SU-DHL-6 (cell line): ENCODE measurements around the gene BANK1.

Experiments used
- H2AFZ ChIP-seq: fragments of 200-600 bp; sonication (generic); 2 replicates; pipeline ENCODE4 v1.6.1; 2014; ENCODE audit warnings: low read depth, mild to moderate bottlenecking, moderate library complexity, mixed read lengths, antibody characterized with exemption, low read length; ENCODE audit not compliant: severe bottlenecking
- H3F3A ChIP-seq: fragments of 200-600 bp; shearing (Covaris generic); 2 replicates; pipeline ENCODE4 v1.6.0; 2016; ENCODE audit warnings: antibody characterized with exemption, mild to moderate bottlenecking; ENCODE audit not compliant: insufficient read depth
- H3K27ac ChIP-seq: fragments of 200-600 bp; sonication (generic); 2 replicates; pipeline ENCODE4 v1.5.1; 2016; ENCODE audit warnings: low read depth, mild to moderate bottlenecking, low read length, moderate library complexity, mixed read lengths
- H3K27me3 ChIP-seq: fragments of 200-600 bp; sonication (generic), shearing (Covaris generic); 2 replicates; pipeline ENCODE4 v1.6.0; 2014; ENCODE audit warnings: mild to moderate bottlenecking, low read length
- H3K36me3 ChIP-seq: fragments of 200-600 bp; sonication (generic); 2 replicates; pipeline ENCODE4 v1.6.1; 2014; ENCODE audit warnings: mild to moderate bottlenecking, low read length, mixed read lengths
- H3K4me2 ChIP-seq: fragments of 300-600, 200-600 bp; shearing (Covaris generic), sonication (generic); 2 replicates; pipeline ENCODE4 v1.6.0; 2014; ENCODE audit warnings: low read length, low read depth, mild to moderate bottlenecking; ENCODE audit not compliant: poor library complexity, severe bottlenecking
- H3K4me3 ChIP-seq: fragments of 200-600 bp; sonication (generic); 2 replicates; pipeline ENCODE4 v1.5.1; 2014; ENCODE audit warnings: antibody characterized with exemption, low read length, mild to moderate bottlenecking, mixed read lengths; ENCODE audit not compliant: insufficient read depth, poor library complexity, severe bottlenecking
- H3K79me2 ChIP-seq: fragments of 200-600 bp; sonication (generic); 2 replicates; pipeline ENCODE4 v1.6.1; 2014; ENCODE audit warnings: mild to moderate bottlenecking, low read length, moderate library complexity; ENCODE audit not compliant: insufficient read depth
- H3K9ac ChIP-seq: fragments of 200-600 bp; sonication (generic); 2 replicates; pipeline ENCODE4 v1.7.0; 2014; ENCODE audit warnings: mild to moderate bottlenecking, low read length
- H3K9me2 ChIP-seq: fragments of 200-600 bp; sonication (generic); replicated peaks from 2 replicates; pipeline ENCODE4 v1.6.1; 2014; ENCODE audit warnings: low read length; ENCODE audit not compliant: insufficient read depth
- H3K9me3 ChIP-seq: fragments of 200-600 bp; sonication (generic); 2 replicates; pipeline ENCODE4 v1.6.1; 2014; ENCODE audit warnings: low read length, mixed read lengths; ENCODE audit not compliant: insufficient read depth
- H4K20me1 ChIP-seq: fragments of 200-600 bp; sonication (generic); 2 replicates; pipeline ENCODE4 v1.6.1; 2014; ENCODE audit warnings: low read depth, mild to moderate bottlenecking, antibody characterized with exemption, low read length, moderate library complexity, mixed read lengths
- EZH2phosphoT487 ChIP-seq: fragments of 200-600 bp; sonication (generic), shearing (Covaris generic); conservative IDR thresholded peaks from 2 replicates; pipeline ENCODE4 v1.6.1; 2018; ENCODE audit warnings: mild to moderate bottlenecking, antibody characterized with exemption, low read length, moderate library complexity, mixed read lengths
- TF ChIP-seq, protein P1 (sequence below): fragments of 200-600 bp; sonication (generic); IDR thresholded peaks from one replicate; pipeline ENCODE4 v1.5.1; 2017; ENCODE audit warnings: antibody characterized with exemption, mild to moderate bottlenecking, low read length, moderate library complexity; ENCODE audit not compliant: insufficient read depth, poor library complexity, severe bottlenecking

BANK1 gene

DNA sequence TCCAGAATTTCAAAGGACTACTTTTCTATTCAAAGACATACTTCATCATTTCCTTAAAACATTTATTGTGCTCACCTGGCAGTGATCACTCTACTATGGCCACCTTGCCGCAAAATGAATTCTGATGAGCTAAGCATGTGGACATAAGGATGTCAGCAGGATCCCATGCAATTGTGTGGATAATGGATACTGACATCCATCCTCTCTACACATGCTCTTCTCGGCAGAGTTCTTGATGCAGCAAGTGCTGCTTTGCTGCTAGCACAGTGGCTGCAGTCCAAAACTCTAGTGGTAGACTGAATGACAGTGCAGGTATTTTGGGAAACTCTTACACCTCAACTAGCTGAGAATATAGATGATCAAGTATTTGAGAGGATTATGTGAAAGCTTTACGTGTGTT is 168.0 kb downstream of the BANK1 start:
- H3F3A ChIP-seq = no peaks in the 10 kb centered on the region
- no peaks in the 10 kb centered on the region for H3K79me2 ChIP-seq
- no peak overlapping the region for H3K4me2 ChIP-seq
- H3K9me2 ChIP-seq = no peaks in the 10 kb centered on the region
- H3K36me3 ChIP-seq = no peaks in the 10 kb centered on the region
- no peak for TF ChIP-seq EZH2phosphoT487
- TF ChIP-seq, protein P1, sequence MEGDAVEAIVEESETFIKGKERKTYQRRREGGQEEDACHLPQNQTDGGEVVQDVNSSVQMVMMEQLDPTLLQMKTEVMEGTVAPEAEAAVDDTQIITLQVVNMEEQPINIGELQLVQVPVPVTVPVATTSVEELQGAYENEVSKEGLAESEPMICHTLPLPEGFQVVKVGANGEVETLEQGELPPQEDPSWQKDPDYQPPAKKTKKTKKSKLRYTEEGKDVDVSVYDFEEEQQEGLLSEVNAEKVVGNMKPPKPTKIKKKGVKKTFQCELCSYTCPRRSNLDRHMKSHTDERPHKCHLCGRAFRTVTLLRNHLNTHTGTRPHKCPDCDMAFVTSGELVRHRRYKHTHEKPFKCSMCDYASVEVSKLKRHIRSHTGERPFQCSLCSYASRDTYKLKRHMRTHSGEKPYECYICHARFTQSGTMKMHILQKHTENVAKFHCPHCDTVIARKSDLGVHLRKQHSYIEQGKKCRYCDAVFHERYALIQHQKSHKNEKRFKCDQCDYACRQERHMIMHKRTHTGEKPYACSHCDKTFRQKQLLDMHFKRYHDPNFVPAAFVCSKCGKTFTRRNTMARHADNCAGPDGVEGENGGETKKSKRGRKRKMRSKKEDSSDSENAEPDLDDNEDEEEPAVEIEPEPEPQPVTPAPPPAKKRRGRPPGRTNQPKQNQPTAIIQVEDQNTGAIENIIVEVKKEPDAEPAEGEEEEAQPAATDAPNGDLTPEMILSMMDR = no peak
- no peak overlapping the region for H3K27ac ChIP-seq
- no peak overlapping the region for H2AFZ ChIP-seq
- no peaks in the 10 kb centered on the region for H3K9me3 ChIP-seq
- no peak overlapping the region for H3K9ac ChIP-seq
- H3K4me3 ChIP-seq = no peak overlapping the region
- no peaks in the 10 kb centered on the region for H3K27me3 ChIP-seq
- H4K20me1 ChIP-seq = no peaks in the 10 kb centered on the region

DNA sequence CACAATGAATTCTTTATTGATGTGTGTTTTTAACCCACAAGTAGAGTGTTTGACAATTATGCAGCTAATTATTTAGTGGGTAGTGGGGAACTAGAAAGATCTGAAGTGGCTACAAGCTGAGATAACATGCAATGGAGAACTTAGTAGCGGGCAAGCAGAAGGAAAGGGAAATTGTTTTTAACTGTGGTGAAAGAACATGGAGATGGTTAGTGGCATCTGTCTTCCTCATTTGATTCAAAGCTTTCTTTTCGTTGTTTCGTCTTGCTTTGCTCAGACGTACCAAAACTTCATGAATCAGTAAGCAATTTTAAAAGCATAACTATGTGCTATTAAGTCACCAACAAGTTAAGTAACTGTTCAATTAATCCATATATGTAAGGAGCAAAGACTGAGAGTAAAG is 169.9 kb downstream of the BANK1 start:
- no peak overlapping the region for H3K9ac ChIP-seq
- TF ChIP-seq, protein P1 = no peak
- no peak for TF ChIP-seq EZH2phosphoT487
- H3K9me2 ChIP-seq = no peaks in the 10 kb centered on the region
- no peaks in the 10 kb centered on the region for H4K20me1 ChIP-seq
- no peak overlapping the region for H2AFZ ChIP-seq
- H3K27ac ChIP-seq = no peak overlapping the region
- no peaks in the 10 kb centered on the region for H3K9me3 ChIP-seq
- no peak overlapping the region for H3K4me2 ChIP-seq
- H3F3A ChIP-seq = no peaks in the 10 kb centered on the region
- H3K27me3 ChIP-seq = no peaks in the 10 kb centered on the region
- no peaks in the 10 kb centered on the region for H3K79me2 ChIP-seq
- no peak overlapping the region for H3K4me3 ChIP-seq
- H3K36me3 ChIP-seq = no peaks in the 10 kb centered on the region

DNA sequence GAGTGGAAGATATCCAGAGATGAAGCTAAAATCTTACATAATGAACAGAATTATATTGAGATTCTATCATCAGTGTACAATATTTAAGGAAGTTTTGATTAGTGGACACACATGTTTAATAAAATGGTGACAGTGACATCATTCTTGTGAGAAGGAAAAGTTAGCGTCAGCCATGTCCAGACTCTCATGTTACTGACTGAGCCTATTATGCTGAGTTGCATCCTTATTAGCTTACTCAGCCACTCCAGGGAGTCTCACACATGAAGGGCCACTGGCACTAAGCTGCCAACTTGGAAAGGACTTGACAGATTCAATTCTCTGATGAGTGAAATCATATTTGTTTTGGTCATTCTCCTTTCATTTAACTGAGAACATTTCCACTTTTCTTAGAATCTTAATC is 170.6 kb downstream of the BANK1 start:
- Histone ChIP-seq H3K79me2 (no peaks in the 10 kb centered on the region), H3K4me3 (no peak overlapping the region), H3K9me2 (no peaks in the 10 kb centered on the region), H3K27ac (no peak overlapping the region), H4K20me1 (no peaks in the 10 kb centered on the region), H3K9me3 (no peaks in the 10 kb centered on the region), H3K9ac (no peak overlapping the region), H3K27me3 (no peaks in the 10 kb centered on the region), H3F3A (no peaks in the 10 kb centered on the region), H2AFZ (no peak overlapping the region), H3K36me3 (no peaks in the 10 kb centered on the region), H3K4me2 (no peak overlapping the region)
- TF ChIP-seq, protein P1 = no peak
- TF ChIP-seq EZH2phosphoT487 = no peak
